Ishikawa (cell line): ENCODE measurements around the gene URB1.

Experiments
- CEBPB ChIP-seq: IDR thresholded peaks from 2 replicates; pipeline ENCODE4 v1.6.1; 2012
- CREB1 ChIP-seq: IDR thresholded peaks from 2 replicates; pipeline ENCODE4 v1.6.1; 2012; ENCODE audit warnings: low read depth
- EGR1 ChIP-seq: IDR thresholded peaks from 2 replicates; pipeline ENCODE4 v1.6.1; 2012
- EP300 ChIP-seq: IDR thresholded peaks from 2 replicates; pipeline ENCODE4 v1.6.1; 2012; ENCODE audit warnings: borderline replicate concordance
- MAX ChIP-seq: IDR thresholded peaks from 2 replicates; pipeline ENCODE4 v1.6.1; 2012
- RAD21 ChIP-seq: IDR thresholded peaks from 2 replicates; pipeline ENCODE4 v1.6.1; 2012; ENCODE audit warnings: low read depth
- TEAD4 ChIP-seq: IDR thresholded peaks from 2 replicates; pipeline ENCODE4 v1.6.1; 2012
- YY1 ChIP-seq: IDR thresholded peaks from 2 replicates; pipeline ENCODE4 v1.6.1; 2012; ENCODE audit warnings: low read depth
- ZBTB7A ChIP-seq: IDR thresholded peaks from 2 replicates; pipeline ENCODE4 v1.6.1; 2012; ENCODE audit warnings: low read depth
- TF ChIP-seq, protein P1 (sequence below): IDR thresholded peaks from 2 replicates; pipeline ENCODE4 v1.6.1; 2012; ENCODE audit warnings: low read depth, mild to moderate bottlenecking
- TF ChIP-seq, protein P2 (sequence below): IDR thresholded peaks from 2 replicates; pipeline ENCODE4 v1.6.1; 2012

DNA sequence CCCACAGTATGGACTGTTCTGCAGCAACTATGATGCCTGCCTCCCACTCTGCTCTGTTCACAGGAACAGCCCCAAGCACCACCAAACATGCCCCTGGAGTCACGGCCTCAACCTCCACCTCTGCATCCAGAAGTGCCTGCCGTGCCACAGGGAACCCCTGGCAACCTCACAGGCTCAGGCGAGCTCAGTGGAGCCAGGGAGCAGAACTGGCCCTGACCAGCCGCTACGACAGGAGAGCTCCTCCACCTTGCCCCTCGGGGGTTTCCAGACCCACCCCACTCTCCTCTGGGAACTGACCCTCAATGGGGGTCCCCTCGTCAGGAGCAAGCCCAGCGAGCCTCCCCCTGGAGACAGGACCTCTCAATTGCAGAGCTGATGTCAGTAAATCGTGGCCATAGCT is 81.2 kb downstream of the URB1 start:
- TF ChIP-seq EP300 = no peak
- TF ChIP-seq CEBPB = no peak
- TF ChIP-seq RAD21 = no peak
- TF ChIP-seq YY1 = no peak
- TF ChIP-seq ZBTB7A = no peak
- TF ChIP-seq, protein P1, sequence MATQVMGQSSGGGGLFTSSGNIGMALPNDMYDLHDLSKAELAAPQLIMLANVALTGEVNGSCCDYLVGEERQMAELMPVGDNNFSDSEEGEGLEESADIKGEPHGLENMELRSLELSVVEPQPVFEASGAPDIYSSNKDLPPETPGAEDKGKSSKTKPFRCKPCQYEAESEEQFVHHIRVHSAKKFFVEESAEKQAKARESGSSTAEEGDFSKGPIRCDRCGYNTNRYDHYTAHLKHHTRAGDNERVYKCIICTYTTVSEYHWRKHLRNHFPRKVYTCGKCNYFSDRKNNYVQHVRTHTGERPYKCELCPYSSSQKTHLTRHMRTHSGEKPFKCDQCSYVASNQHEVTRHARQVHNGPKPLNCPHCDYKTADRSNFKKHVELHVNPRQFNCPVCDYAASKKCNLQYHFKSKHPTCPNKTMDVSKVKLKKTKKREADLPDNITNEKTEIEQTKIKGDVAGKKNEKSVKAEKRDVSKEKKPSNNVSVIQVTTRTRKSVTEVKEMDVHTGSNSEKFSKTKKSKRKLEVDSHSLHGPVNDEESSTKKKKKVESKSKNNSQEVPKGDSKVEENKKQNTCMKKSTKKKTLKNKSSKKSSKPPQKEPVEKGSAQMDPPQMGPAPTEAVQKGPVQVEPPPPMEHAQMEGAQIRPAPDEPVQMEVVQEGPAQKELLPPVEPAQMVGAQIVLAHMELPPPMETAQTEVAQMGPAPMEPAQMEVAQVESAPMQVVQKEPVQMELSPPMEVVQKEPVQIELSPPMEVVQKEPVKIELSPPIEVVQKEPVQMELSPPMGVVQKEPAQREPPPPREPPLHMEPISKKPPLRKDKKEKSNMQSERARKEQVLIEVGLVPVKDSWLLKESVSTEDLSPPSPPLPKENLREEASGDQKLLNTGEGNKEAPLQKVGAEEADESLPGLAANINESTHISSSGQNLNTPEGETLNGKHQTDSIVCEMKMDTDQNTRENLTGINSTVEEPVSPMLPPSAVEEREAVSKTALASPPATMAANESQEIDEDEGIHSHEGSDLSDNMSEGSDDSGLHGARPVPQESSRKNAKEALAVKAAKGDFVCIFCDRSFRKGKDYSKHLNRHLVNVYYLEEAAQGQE = no peak
- TF ChIP-seq EGR1 = no peak
- no peak for TF ChIP-seq TEAD4
- no peak for TF ChIP-seq MAX
- TF ChIP-seq CREB1 = no peak
- TF ChIP-seq, protein P2, sequence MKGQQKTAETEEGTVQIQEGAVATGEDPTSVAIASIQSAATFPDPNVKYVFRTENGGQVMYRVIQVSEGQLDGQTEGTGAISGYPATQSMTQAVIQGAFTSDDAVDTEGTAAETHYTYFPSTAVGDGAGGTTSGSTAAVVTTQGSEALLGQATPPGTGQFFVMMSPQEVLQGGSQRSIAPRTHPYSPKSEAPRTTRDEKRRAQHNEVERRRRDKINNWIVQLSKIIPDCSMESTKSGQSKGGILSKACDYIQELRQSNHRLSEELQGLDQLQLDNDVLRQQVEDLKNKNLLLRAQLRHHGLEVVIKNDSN = no peak
